GM19351 (cell line): ENCODE results near the gene PRAMEF11.
"Not testable (repeated sequence)": the region's sequence is repeated elsewhere in the genome, so short reads cannot be mapped to it uniquely, and the experiment has no call there.

Source experiments
- ATAC-seq: cut with Tn5 transposase; IDR thresholded peaks from one replicate; pipeline ENCODE4 v1.9.1; 2021; ENCODE audit warnings: mild to moderate bottlenecking, moderate library complexity; ENCODE audit not compliant: unreplicated experiment

The PRAMEF11 gene

GRCh38 chr1:12831310-12831709 is at the start of gene PRAMEF11:
Gene PRAMEF11 (minus strand): TSS chr1:12831410. CDS start chr1:12828789, 2,621 bp downstream.
- ATAC-seq: not testable (repeated sequence)

- not testable (repeated sequence) for ATAC-seq
Observed at GRCh38 chr1:12878453-12878852, 47.2 kb upstream of the PRAMEF11 start.

- not testable (repeated sequence) for ATAC-seq
Observed at GRCh38 chr1:12863131-12863880, 32.1 kb upstream of the PRAMEF11 start.

- ATAC-seq: not testable (repeated sequence)
Observed at GRCh38 chr1:12856786-12857185, 25.6 kb upstream of the PRAMEF11 start, which contains the start of gene PRAMEF2. Gene PRAMEF2 (plus strand): TSS chr1:12857086. CDS start chr1:12859010, 1,924 bp downstream.

- no peak for ATAC-seq
Observed at GRCh38 chr1:12851779-12852178, 20.6 kb upstream of the PRAMEF11 start.

GRCh38 chr1:12848620-12849019 is 17.4 kb upstream of the PRAMEF11 start, which contains the start of gene HNRNPCL1:
Gene HNRNPCL1 (minus strand): TSS chr1:12848720. CDS start chr1:12848289, 431 bp downstream.
- ATAC-seq: not testable (repeated sequence)

- not testable (repeated sequence) for ATAC-seq
Observed at GRCh38 chr1:12833251-12833650, 2.0 kb upstream of the PRAMEF11 start.

GRCh38 chr1:12819061-12819460 is 12.1 kb downstream of the PRAMEF11 start:
- not testable (repeated sequence) for ATAC-seq

- no peak for ATAC-seq
Observed at GRCh38 chr1:12811409-12811784, 19.8 kb downstream of the PRAMEF11 start.

- ATAC-seq: no peak
Observed at GRCh38 chr1:12810691-12811408, 20.4 kb downstream of the PRAMEF11 start.

GRCh38 chr1:12809933-12810332 is 21.3 kb downstream of the PRAMEF11 start:
- ATAC-seq: no peak

GRCh38 chr1:12799730-12800129 is 31.5 kb downstream of the PRAMEF11 start:
- no peak for ATAC-seq

GRCh38 chr1:12798911-12799310 is 32.3 kb downstream of the PRAMEF11 start:
- ATAC-seq: no peak

- not testable (repeated sequence) for ATAC-seq
Observed at GRCh38 chr1:12791097-12791496, 40.1 kb downstream of the PRAMEF11 start, which contains the start of gene PRAMEF1. Gene PRAMEF1 (plus strand): TSS chr1:12791397. CDS start chr1:12793228, 1,831 bp downstream.

GRCh38 chr1:12784729-12785128 is 46.5 kb downstream of the PRAMEF11 start:
- ATAC-seq: not testable (repeated sequence)

GRCh38 chr1:12783783-12784182 is 47.4 kb downstream of the PRAMEF11 start:
- not testable (repeated sequence) for ATAC-seq

GRCh38 chr1:12781488-12781887 is 49.7 kb downstream of the PRAMEF11 start:
- ATAC-seq: not testable (repeated sequence)

- no peak for ATAC-seq
Observed at GRCh38 chr1:12778907-12779306, 52.3 kb downstream of the PRAMEF11 start.

- no peak for ATAC-seq
Observed at GRCh38 chr1:12778061-12778460, 53.1 kb downstream of the PRAMEF11 start.

- ATAC-seq: no peak
Observed at GRCh38 chr1:12776801-12777557, 54.2 kb downstream of the PRAMEF11 start.

GRCh38 chr1:12775443-12775842 is 55.8 kb downstream of the PRAMEF11 start:
- no peak for ATAC-seq
